A673 (cell line): ENCODE data around the gene TENM4.

Source experiments
- CTCF ChIP-seq: fragments of 300-800, 200-600 bp; sonication (generic); conservative IDR thresholded peaks from 2 replicates; pipeline ENCODE4 v1.5.1; 2017; ENCODE audit warnings: low read depth, mild to moderate bottlenecking, antibody characterized with exemption, low read length, moderate library complexity, mixed read lengths
- EZH2 ChIP-seq: fragments of 200-600 bp; sonication (generic); IDR thresholded peaks from 2 replicates; pipeline ENCODE4 v1.6.1; 2017; ENCODE audit warnings: borderline replicate concordance, low read depth, mild to moderate bottlenecking, mixed read lengths, antibody characterized with exemption, low read length; ENCODE audit not compliant: poor library complexity, severe bottlenecking

DNA sequence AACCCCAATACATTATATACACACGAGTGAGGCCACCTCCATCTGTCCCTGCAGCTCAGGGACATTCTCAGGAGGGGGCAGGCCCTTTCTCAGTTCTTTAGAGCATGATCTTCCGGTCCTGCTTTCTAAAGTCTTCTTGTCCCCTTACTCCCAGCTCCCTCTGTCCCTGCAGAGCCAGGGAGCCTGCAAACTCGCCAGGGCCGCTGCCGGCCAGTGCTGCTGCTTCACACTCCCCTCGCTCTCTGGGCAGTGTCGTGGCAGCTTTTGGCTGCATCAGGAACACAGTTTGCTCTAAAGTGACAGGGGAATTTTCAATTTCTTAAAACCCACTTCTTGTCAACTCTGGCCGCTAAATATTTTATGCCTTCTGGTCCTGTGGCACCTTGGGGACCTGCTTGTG, 736.0 kb downstream of the TENM4 start:
- TF ChIP-seq CTCF = no peak
- TF ChIP-seq EZH2 = no peak
